DOHH2 (cell line): ENCODE results near the gene TRAF5.

Experiments
- CTCF ChIP-seq: fragments of 200-600 bp; sonication (generic); IDR thresholded peaks from one replicate; pipeline ENCODE4 v1.5.1; 2014; ENCODE audit warnings: antibody characterized with exemption, mild to moderate bottlenecking, low read depth, low read length; ENCODE audit not compliant: poor library complexity, severe bottlenecking
- EZH2phosphoT487 ChIP-seq: fragments of 200-600 bp; sonication (generic); IDR thresholded peaks from 2 replicates; pipeline ENCODE4 v1.6.1; 2017; ENCODE audit warnings: borderline replicate concordance, mild to moderate bottlenecking, antibody characterized with exemption, low read length, moderate library complexity, mixed read lengths

- TF ChIP-seq CTCF, result no peak
- TF ChIP-seq EZH2phosphoT487, result no peak
Observed at GRCh38 chr1:211336161-211336560, 9.5 kb downstream of the TRAF5 start.
